CD4-positive, alpha-beta memory T cell (primary cell): ENCODE data around the gene P2RX5. TPM values are rescaled to one million over a fixed set of nuclear protein-coding genes. Genes with fewer than 3 reads are reported as not detected.

Experiments used
- CTCF ChIA-PET: fragments of 350-600 bp; sonication (Branson Sonifier 250); formaldehyde crosslinking; loops from one replicate; lab custom pipeline; 2021; ENCODE audit warnings: inconsistent platforms; ENCODE audit not compliant: partially characterized antibody; lab: Charles Lee
- POLR2A ChIA-PET: fragments of 350-600 bp; sonication (Branson Sonifier 250); formaldehyde crosslinking; loops from one replicate; lab custom pipeline; 2021; ENCODE audit not compliant: partially characterized antibody; lab: Charles Lee
- DNase-seq, 5 donors: peaks; one replicate each; pipeline versions ENCODE4 v3.0.0 to v3.0.0-alpha.2; 2020 to 2022; ENCODE audit warnings: mixed read lengths in 1 of 5
- H3K27ac ChIP-seq: one replicate; pipeline ENCODE4 v1.7.0; 2013; ENCODE audit warnings: low read depth, low read length
- H3K27me3 ChIP-seq: 2 replicates; pipeline ENCODE4 v1.7.0; 2013; ENCODE audit warnings: mild to moderate bottlenecking, low read length, moderate library complexity; ENCODE audit not compliant: insufficient read depth
- H3K36me3 ChIP-seq: 2 replicates; pipeline ENCODE4 v1.7.0; 2013; ENCODE audit warnings: mild to moderate bottlenecking, low read length, moderate library complexity; ENCODE audit not compliant: insufficient read depth
- H3K4me1 ChIP-seq: 2 replicates; pipeline ENCODE4 v1.7.0; 2013; ENCODE audit warnings: mild to moderate bottlenecking, low read length, moderate library complexity; ENCODE audit not compliant: insufficient read depth
- H3K4me3 ChIP-seq, 2 donors: one replicate each; pipeline ENCODE4 v1.7.0; 2013; ENCODE audit warnings: low read length in 2 of 2, mild to moderate bottlenecking in 1 of 2
- H3K9me3 ChIP-seq, 2 donors: one replicate each; pipeline ENCODE4 v1.7.0; 2013; ENCODE audit warnings: low read length in 2 of 2, control low read depth in 1 of 2; ENCODE audit not compliant: control insufficient read depth in 1 of 2
- H3K27ac Mint-ChIP-seq, 7 donors: one replicate each; pipeline ENCODE4 v1.8.0; 2020 to 2021; ENCODE audit warnings: mixed read lengths in 7 of 7, mild to moderate bottlenecking in 6 of 7, inconsistent platforms in 3 of 7, moderate library complexity in 3 of 7
- H3K27me3 Mint-ChIP-seq, 2 donors: one replicate each; pipeline ENCODE4 v1.8.0; 2020 to 2021; ENCODE audit warnings: mixed read lengths in 2 of 2
- H3K36me3 Mint-ChIP-seq, 2 donors: one replicate each; pipeline ENCODE4 v1.8.0; 2020 to 2021; ENCODE audit warnings: mixed read lengths in 2 of 2, inconsistent platforms in 1 of 2, mild to moderate bottlenecking in 1 of 2
- H3K4me1 Mint-ChIP-seq, 4 donors: one replicate each; pipeline ENCODE4 v1.8.0; 2020 to 2021; ENCODE audit warnings: mixed read lengths in 4 of 4, mild to moderate bottlenecking in 1 of 4
- H3K4me3 Mint-ChIP-seq, 8 donors: one replicate each; pipeline ENCODE4 v1.8.0; 2020 to 2021; ENCODE audit warnings: mixed read lengths in 8 of 8, mild to moderate bottlenecking in 7 of 8, moderate library complexity in 6 of 8, inconsistent platforms in 3 of 8
- H3K9me3 Mint-ChIP-seq, 8 donors: one replicate each; pipeline ENCODE4 v1.8.0; 2020 to 2021; ENCODE audit warnings: mixed read lengths in 8 of 8, mild to moderate bottlenecking in 5 of 8, inconsistent platforms in 3 of 8, moderate library complexity in 1 of 8
- intact Hi-C: fragments of 100-400 bp; cut with micrococcal nuclease; formaldehyde crosslinking; loops from one replicate; pipeline ENCODE4 v1.15.1; 2023
- polyA plus RNA-seq, 2 donors: library from polyadenylated mRNA; unstranded; fragments of 300-500 nt; fragmentation: Illumina TruSeq; gene quantifications; one replicate each; pipeline ENCODE4 v1.2.3, GENCODE V29; 2021
- total RNA-seq, 2 experiments: library from RNA; stranded (reverse); gene quantifications; one replicate each; pipeline ENCODE4 v1.2.3, GENCODE V29; 2021

P2RX5 gene
- total RNA-seq = 10 to 100 TPM; 13.8 to 16.0 TPM
- 10 to 100 TPM; 18.8 to 28.9 TPM for polyA plus RNA-seq

GRCh38 chr17:3695723-3696411, at the start of gene P2RX5:
P2RX5 (minus strand) TSS chr17:3696155; CDS start chr17:3696005, 150 bp downstream.
- H3K36me3 Mint-ChIP-seq = peaks cover 5 to 8% of the 10 kb centered on the region in 2 donors
- peak; percentile 32 to 44 (median 37) for DNase-seq
- peak within 1 kb of the TSS; percentile 42 to 74 for H3K4me3 ChIP-seq
- intact Hi-C loops = loop anchor here (1.0 kb wide), 2 partner anchors 15 to 27 kb away; partner anchors contain the start of gene HASPIN
- H3K4me3 Mint-ChIP-seq = peak within 1 kb of the TSS; percentile 94 to 98 (median 96)
- no peaks in the 10 kb centered on the region for H3K27me3 ChIP-seq
- H3K9me3 ChIP-seq = no peaks in the 10 kb centered on the region
- H3K9me3 Mint-ChIP-seq = no peaks in the 10 kb centered on the region
- H3K36me3 ChIP-seq = no peaks in the 10 kb centered on the region
- H3K4me1 ChIP-seq = peaks cover 20% of the 10 kb centered on the region
- no peaks in the 10 kb centered on the region for H3K27me3 Mint-ChIP-seq
- H3K27ac Mint-ChIP-seq = peak within 1 kb of the TSS; percentile 35 to 95 (median 87)
- peaks cover 8 to 36% (median 20%) of the 10 kb centered on the region in 4 donors for H3K4me1 Mint-ChIP-seq
- CTCF ChIA-PET = interaction anchor here (0.8 to 2.6 kb wide), 8 partner anchors 12 to 45 kb away, joined by 3 to 15 read pairs (median 4); partner anchors contain the start of gene HASPIN
- POLR2A ChIA-PET = interaction anchor here (0.6 to 2.4 kb wide), 12 partner anchors 11 to 1889 kb away, joined by 3 to 34 read pairs (median 3); partner anchors contain the start of genes EMC6, HASPIN and TAX1BP3
- H3K27ac ChIP-seq = peak within 1 kb of the TSS; percentile 48

- DNase-seq = no peak
- no peaks in the 10 kb centered on the region for H3K36me3 ChIP-seq
- Mint-ChIP-seq H3K27ac (peak overlapping the region in 1 of 7 donors; percentile 69), H3K4me1 (peaks cover 14 to 28% (median 21%) of the 10 kb centered on the region in 4 donors), H3K36me3 (no peaks in the 10 kb centered on the region), H3K27me3 (no peaks in the 10 kb centered on the region), H3K9me3 (peaks cover 0 to 3% (median 0%) of the 10 kb centered on the region in 8 donors), H3K4me3 (no peak overlapping the region)
- H3K9me3 ChIP-seq = no peaks in the 10 kb centered on the region
- intact Hi-C loops = no loop called here
- no peaks in the 10 kb centered on the region for H3K27me3 ChIP-seq
- H3K4me1 ChIP-seq = peaks cover 21% of the 10 kb centered on the region
- ChIA-PET POLR2A (no interaction called here), CTCF (no interaction called here)
- H3K27ac ChIP-seq = no peak overlapping the region
- H3K4me3 ChIP-seq = no peak overlapping the region
Observed at GRCh38 chr17:3745071-3745470, 49.1 kb upstream of the P2RX5 start.

- ChIA-PET POLR2A (no interaction called here), CTCF (no interaction called here)
- no peaks in the 10 kb centered on the region for H3K36me3 Mint-ChIP-seq
- Histone ChIP-seq H3K27ac (no peak overlapping the region), H3K9me3 (no peaks in the 10 kb centered on the region), H3K4me1 (peaks cover 28% of the 10 kb centered on the region), H3K4me3 (no peak overlapping the region), H3K36me3 (no peaks in the 10 kb centered on the region), H3K27me3 (no peaks in the 10 kb centered on the region)
- intact Hi-C loops = no loop called here
- no peak overlapping the region for H3K27ac Mint-ChIP-seq
- H3K4me3 Mint-ChIP-seq = no peak overlapping the region
- H3K4me1 Mint-ChIP-seq = peaks cover 17 to 31% (median 25%) of the 10 kb centered on the region in 4 donors
- DNase-seq = no peak
- H3K9me3 Mint-ChIP-seq = peaks cover 0 to 3% (median 0%) of the 10 kb centered on the region in 8 donors
- no peaks in the 10 kb centered on the region for H3K27me3 Mint-ChIP-seq
Observed at GRCh38 chr17:3744014-3744413, 48.1 kb upstream of the P2RX5 start.

GRCh38 chr17:3740611-3741073, 44.7 kb upstream of the P2RX5 start:
- H3K9me3 Mint-ChIP-seq = peaks cover 0 to 3% (median 0%) of the 10 kb centered on the region in 8 donors
- H3K27ac ChIP-seq = no peak overlapping the region
- peak; percentile 52 to 70 (median 62) for DNase-seq
- H3K27me3 ChIP-seq = no peaks in the 10 kb centered on the region
- POLR2A ChIA-PET = interaction anchor here (0.6 to 5.7 kb wide), 6 partner anchors 8 to 104 kb away, joined by 3 to 41 read pairs (median 13); partner anchors contain the start of gene NCBP3
- peak overlapping the region in 7 of 8 donors; percentile 63 to 82 (median 71) for H3K4me3 Mint-ChIP-seq
- peaks cover 39% of the 10 kb centered on the region for H3K4me1 ChIP-seq
- no peaks in the 10 kb centered on the region for H3K36me3 Mint-ChIP-seq
- no peak overlapping the region for H3K4me3 ChIP-seq
- CTCF ChIA-PET = interaction anchor here (0.6 to 9.4 kb wide), 10 partner anchors 10 to 1791 kb away, joined by 3 to 333 read pairs (median 4); partner anchors contain the start of genes NCBP3 and P2RX5
- no peaks in the 10 kb centered on the region for H3K27me3 Mint-ChIP-seq
- H3K27ac Mint-ChIP-seq = peak overlapping the region; percentile 86 to 95 (median 92)
- H3K36me3 ChIP-seq = no peaks in the 10 kb centered on the region
- H3K4me1 Mint-ChIP-seq = peaks cover 21 to 39% (median 30%) of the 10 kb centered on the region in 4 donors
- H3K9me3 ChIP-seq = no peaks in the 10 kb centered on the region
- intact Hi-C loops = no loop called here

GRCh38 chr17:3739422-3740124, 43.6 kb upstream of the P2RX5 start:
- ChIA-PET CTCF (interaction anchor here (0.6 to 9.4 kb wide), 17 partner anchors 11 to 264 kb away, joined by 3 to 333 read pairs (median 6); partner anchors contain the start of gene NCBP3), POLR2A (interaction anchor here (0.8 to 5.7 kb wide), 6 partner anchors 11 to 105 kb away, joined by 3 to 41 read pairs (median 14); partner anchors contain the start of genes HASPIN, NCBP3 and P2RX5)
- Mint-ChIP-seq H3K27me3 (no peaks in the 10 kb centered on the region), H3K27ac (peak overlapping the region; percentile 54 to 92 (median 75)), H3K4me1 (peaks cover 21 to 39% (median 30%) of the 10 kb centered on the region in 4 donors), H3K4me3 (peak overlapping the region in 4 of 8 donors; percentile 50 to 78 (median 70)), H3K36me3 (no peaks in the 10 kb centered on the region), H3K9me3 (peaks cover 0 to 3% (median 0%) of the 10 kb centered on the region in 8 donors)
- Histone ChIP-seq H3K9me3 (no peaks in the 10 kb centered on the region), H3K36me3 (no peaks in the 10 kb centered on the region), H3K27me3 (no peaks in the 10 kb centered on the region), H3K27ac (no peak overlapping the region), H3K4me3 (no peak overlapping the region), H3K4me1 (peaks cover 39% of the 10 kb centered on the region)
- DNase-seq = no peak
- intact Hi-C loops = loop anchor here (10.0 kb wide), 1 partner anchor 265 kb away; no protein-coding TSS in a partner anchor

GRCh38 chr17:3738562-3739295, 42.8 kb upstream of the P2RX5 start:
- Mint-ChIP-seq H3K9me3 (peaks cover 0 to 3% (median 0%) of the 10 kb centered on the region in 8 donors), H3K36me3 (no peaks in the 10 kb centered on the region), H3K27me3 (no peaks in the 10 kb centered on the region), H3K4me3 (peak overlapping the region; percentile 21 to 70 (median 58)), H3K27ac (peak overlapping the region; percentile 67 to 88 (median 81)), H3K4me1 (peaks cover 21 to 39% (median 30%) of the 10 kb centered on the region in 4 donors)
- intact Hi-C loops = loop anchor here (10.0 kb wide), 1 partner anchor 266 kb away; no protein-coding TSS in a partner anchor
- no peaks in the 10 kb centered on the region for H3K27me3 ChIP-seq
- H3K4me1 ChIP-seq = peaks cover 39% of the 10 kb centered on the region
- no peak overlapping the region for H3K27ac ChIP-seq
- POLR2A ChIA-PET = interaction anchor here (0.8 to 5.7 kb wide), 9 partner anchors 12 to 404 kb away, joined by 3 to 41 read pairs (median 6); partner anchors contain the start of genes CYB5D2, HASPIN, NCBP3 and P2RX5
- peak; percentile 45 to 71 (median 52) for DNase-seq
- no peaks in the 10 kb centered on the region for H3K36me3 ChIP-seq
- H3K4me3 ChIP-seq = no peak overlapping the region
- CTCF ChIA-PET = interaction anchor here (0.8 to 9.4 kb wide), 34 partner anchors 11 to 267 kb away, joined by 3 to 333 read pairs (median 6); partner anchors contain the start of genes CTNS, HASPIN, NCBP3 and P2RX1
- no peaks in the 10 kb centered on the region for H3K9me3 ChIP-seq
